Measurements from ENCODE around the gene MEGF8.
A peak's percentile ranks its signal among the peaks of the same experiment; 100 is the strongest.

MEGF8 gene

GRCh38 chr19:42325308-42325895 lies at the start of gene MEGF8:
MEGF8 (plus strand) TSS chr19:42325635; CDS start chr19:42326244, 609 bp downstream.
- DNase-seq (ENCODE audit: insufficient read length, low spot score) (peak; percentile 99), FAIRE-seq (peak; percentile 92)

- no peak for DNase-seq (ENCODE audit: insufficient read length, low spot score)
- FAIRE-seq: no peak
These were observed 49.2 kb upstream of the MEGF8 start for GRCh38 chr19:42276284-42276683.

GRCh38 chr19:42276821-42277220 lies 48.6 kb upstream of the MEGF8 start:
- DNase-seq (ENCODE audit: insufficient read length, low spot score) (no peak), FAIRE-seq (no peak)

GRCh38 chr19:42277821-42278451 lies 47.5 kb upstream of the MEGF8 start:
- FAIRE-seq (peak; percentile 36), DNase-seq (ENCODE audit: insufficient read length, low spot score) (no peak)

- DNase-seq (ENCODE audit: insufficient read length, low spot score): no peak
- FAIRE-seq: no peak
These were observed 46.8 kb upstream of the MEGF8 start for GRCh38 chr19:42278452-42279154.

- DNase-seq (ENCODE audit: insufficient read length, low spot score): no peak
- peak; percentile 42 for FAIRE-seq
These were observed 46.1 kb upstream of the MEGF8 start for GRCh38 chr19:42279155-42279901.

GRCh38 chr19:42279902-42280814 lies 45.3 kb upstream of the MEGF8 start:
- peak; percentile 96 for DNase-seq (ENCODE audit: insufficient read length, low spot score)
- FAIRE-seq: peak; percentile 95

- DNase-seq (ENCODE audit: insufficient read length, low spot score) (no peak), FAIRE-seq (no peak)
These were observed 44.7 kb upstream of the MEGF8 start for GRCh38 chr19:42280815-42281145.

GRCh38 chr19:42281146-42281826 lies 44.1 kb upstream of the MEGF8 start:
- no peak for FAIRE-seq

GRCh38 chr19:42281827-42282762 lies 43.3 kb upstream of the MEGF8 start:
- DNase-seq (ENCODE audit: insufficient read length, low spot score) (no peak), FAIRE-seq (peak; percentile 71)

More at GRCh38 chr19:42281146-42281826, 44.1 kb upstream of the MEGF8 start:
- DNase-seq (ENCODE audit: insufficient read length, low spot score): no peak

GRCh38 chr19:42282819-42283187 lies 42.6 kb upstream of the MEGF8 start:
- no peak for DNase-seq (ENCODE audit: insufficient read length, low spot score)
- no peak for FAIRE-seq

GRCh38 chr19:42283188-42284065 lies 42.0 kb upstream of the MEGF8 start:
- peak; percentile 90 for DNase-seq (ENCODE audit: insufficient read length, low spot score)
- FAIRE-seq: peak; percentile 97

- FAIRE-seq: peak; percentile 68
- DNase-seq (ENCODE audit: insufficient read length, low spot score): no peak
These were observed 41.4 kb upstream of the MEGF8 start for GRCh38 chr19:42284066-42284501.

- FAIRE-seq (peak; percentile 72), DNase-seq (ENCODE audit: insufficient read length, low spot score) (no peak)
These were observed 40.7 kb upstream of the MEGF8 start for GRCh38 chr19:42284591-42285341.

- no peak for FAIRE-seq
- DNase-seq (ENCODE audit: insufficient read length, low spot score): no peak
These were observed 39.9 kb upstream of the MEGF8 start for GRCh38 chr19:42285541-42285941.

GRCh38 chr19:42285988-42286348 lies 39.5 kb upstream of the MEGF8 start:
- FAIRE-seq: no peak
- DNase-seq (ENCODE audit: insufficient read length, low spot score): no peak

All from HTR-8/SVneo (cell line).